ENCODE data around the gene R3HDM2. TPM values are rescaled to one million over a fixed set of nuclear protein-coding genes. Genes with fewer than 3 reads are reported as not detected.

The R3HDM2 gene
- 9.0 and 11.9 TPM in 2 replicates for total RNA-seq (2012; rRNA removed)

DNA sequence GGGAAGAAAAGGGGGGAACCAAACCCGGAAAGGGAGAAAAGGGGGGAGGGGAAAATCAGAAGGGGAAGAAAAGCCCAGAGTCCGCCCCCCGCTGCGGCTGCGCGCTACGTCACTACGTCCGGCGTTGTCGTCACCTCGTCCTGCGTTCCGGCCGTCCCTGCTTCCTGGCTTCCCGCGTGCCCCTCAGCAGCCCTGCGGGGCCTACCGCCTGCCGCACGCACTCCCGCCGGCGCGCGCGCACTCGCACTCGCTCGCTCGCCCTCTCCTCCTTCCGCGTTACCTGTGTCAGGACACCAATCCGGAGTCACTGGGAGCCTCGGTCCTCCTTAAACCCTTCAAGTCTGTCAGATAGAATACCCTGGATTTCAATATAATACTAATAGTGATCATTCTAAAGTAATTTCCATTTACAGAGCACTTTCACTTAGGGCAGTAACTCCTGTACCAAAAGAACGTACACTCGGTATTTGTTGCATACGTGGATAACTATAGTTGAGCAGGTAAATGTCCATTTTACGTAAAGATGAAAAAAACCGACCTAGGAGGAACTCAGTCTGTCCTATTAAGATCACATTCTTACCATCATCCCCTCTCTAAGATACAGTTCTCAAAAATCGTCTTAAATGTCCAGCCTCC lies at the start of gene R3HDM2:
Gene R3HDM2 (minus strand): TSS at position 113 of the 636 bp plus-strand sequence. CDS start 120,615 bp downstream, outside the sequence.
- H3K4me3 ChIP-seq (ENCODE audit: low read length): peak within 1 kb of the TSS; percentile 68
- H3K36me3 ChIP-seq (ENCODE audit: insufficient read depth, low read length): no peaks in the 10 kb centered on the region
- H3K9me3 ChIP-seq (replicated peaks; ENCODE audit: low read length): no peaks in the 10 kb centered on the region
- no peaks in the 10 kb centered on the region for H3K27me3 ChIP-seq (ENCODE audit: control insufficient read depth, insufficient read depth, low read length)
- H3K4me1 ChIP-seq (ENCODE audit: control insufficient read depth, insufficient read depth, low read length): peaks cover 11% of the 10 kb centered on the region
- H3K9ac ChIP-seq (ENCODE audit: low read depth, low read length): peak within 1 kb of the TSS; percentile 92
- peak within 1 kb of the TSS; percentile 83 for H3K4me2 ChIP-seq (ENCODE audit: low read length)

DNA sequence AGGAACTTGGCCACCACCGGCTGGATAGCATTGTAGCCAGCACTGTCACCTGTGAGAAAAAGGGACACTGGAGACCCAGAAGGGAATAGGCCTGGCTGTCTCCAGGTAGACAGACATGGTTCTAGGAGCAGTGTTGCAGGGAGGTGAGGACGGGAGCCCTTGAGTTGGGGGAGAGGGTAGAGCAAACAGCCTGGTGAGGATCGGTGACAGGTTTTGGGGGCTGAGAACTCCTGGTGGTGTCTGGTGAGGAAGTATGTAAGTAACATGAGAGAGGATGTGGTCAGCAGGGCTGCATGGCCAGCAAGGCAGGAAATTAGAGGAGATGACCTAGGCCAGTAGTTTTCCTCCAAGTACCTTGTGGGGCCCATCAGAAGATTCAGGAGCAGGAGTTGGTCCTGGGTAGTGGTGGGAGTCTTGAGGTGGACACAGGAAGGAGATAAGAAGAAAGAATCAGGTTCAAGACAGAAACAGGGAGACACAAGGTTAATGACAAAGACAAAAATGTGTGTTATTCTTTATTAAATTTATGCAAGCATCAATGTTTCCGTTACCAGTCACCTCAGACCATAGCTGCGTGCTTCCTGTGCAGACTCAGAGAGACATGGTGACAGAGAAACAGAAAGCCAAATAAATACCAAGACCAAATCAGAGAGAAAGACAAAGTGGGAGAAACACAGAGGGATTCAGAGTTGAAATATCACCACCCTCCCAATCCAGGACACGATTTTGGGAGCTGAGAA lies 48.7 kb upstream of the R3HDM2 start, which contains the start of gene ARHGAP9:
Gene ARHGAP9 (minus strand): TSS at position 491 of the 740 bp plus-strand sequence. CDS start 460 bp downstream, at position 31.
- Histone ChIP-seq H3K36me3 (ENCODE audit: insufficient read depth, low read length) (no peaks in the 10 kb centered on the region), H3K4me3 (ENCODE audit: low read length) (no peak within 1 kb of the TSS), H3K4me1 (ENCODE audit: control insufficient read depth, insufficient read depth, low read length) (peaks cover 14% of the 10 kb centered on the region), H3K27me3 (ENCODE audit: control insufficient read depth, insufficient read depth, low read length) (peaks cover 47% of the 10 kb centered on the region), H3K9me3 (replicated peaks; ENCODE audit: low read length) (no peaks in the 10 kb centered on the region), H3K9ac (ENCODE audit: low read depth, low read length) (no peak within 1 kb of the TSS), H3K4me2 (ENCODE audit: low read length) (no peak within 1 kb of the TSS)

DNA sequence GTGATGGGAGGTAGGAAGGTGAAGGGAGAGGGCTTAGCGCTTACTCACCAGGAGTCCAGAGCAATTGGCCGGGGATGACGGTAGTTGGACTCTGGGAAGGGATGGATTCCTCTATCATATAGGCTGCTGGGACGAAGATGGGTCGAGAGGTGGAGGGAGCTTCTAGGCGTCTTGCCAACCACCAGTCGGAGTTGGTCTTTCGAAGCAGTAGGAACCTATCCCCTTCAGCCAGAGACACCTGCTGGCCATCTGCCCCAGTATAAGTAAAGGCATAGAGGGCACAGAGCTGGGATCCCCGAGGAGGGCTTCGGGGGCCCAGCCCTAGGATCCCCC lies 48.2 kb upstream of the R3HDM2 start:
- Histone ChIP-seq H3K27me3 (ENCODE audit: control insufficient read depth, insufficient read depth, low read length) (peaks cover 53% of the 10 kb centered on the region), H3K9ac (ENCODE audit: low read depth, low read length) (no peak overlapping the region), H3K4me3 (ENCODE audit: low read length) (no peak overlapping the region), H3K4me2 (ENCODE audit: low read length) (no peak overlapping the region), H3K4me1 (ENCODE audit: control insufficient read depth, insufficient read depth, low read length) (peaks cover 14% of the 10 kb centered on the region), H3K9me3 (replicated peaks; ENCODE audit: low read length) (no peaks in the 10 kb centered on the region), H3K36me3 (ENCODE audit: insufficient read depth, low read length) (no peaks in the 10 kb centered on the region)

DNA sequence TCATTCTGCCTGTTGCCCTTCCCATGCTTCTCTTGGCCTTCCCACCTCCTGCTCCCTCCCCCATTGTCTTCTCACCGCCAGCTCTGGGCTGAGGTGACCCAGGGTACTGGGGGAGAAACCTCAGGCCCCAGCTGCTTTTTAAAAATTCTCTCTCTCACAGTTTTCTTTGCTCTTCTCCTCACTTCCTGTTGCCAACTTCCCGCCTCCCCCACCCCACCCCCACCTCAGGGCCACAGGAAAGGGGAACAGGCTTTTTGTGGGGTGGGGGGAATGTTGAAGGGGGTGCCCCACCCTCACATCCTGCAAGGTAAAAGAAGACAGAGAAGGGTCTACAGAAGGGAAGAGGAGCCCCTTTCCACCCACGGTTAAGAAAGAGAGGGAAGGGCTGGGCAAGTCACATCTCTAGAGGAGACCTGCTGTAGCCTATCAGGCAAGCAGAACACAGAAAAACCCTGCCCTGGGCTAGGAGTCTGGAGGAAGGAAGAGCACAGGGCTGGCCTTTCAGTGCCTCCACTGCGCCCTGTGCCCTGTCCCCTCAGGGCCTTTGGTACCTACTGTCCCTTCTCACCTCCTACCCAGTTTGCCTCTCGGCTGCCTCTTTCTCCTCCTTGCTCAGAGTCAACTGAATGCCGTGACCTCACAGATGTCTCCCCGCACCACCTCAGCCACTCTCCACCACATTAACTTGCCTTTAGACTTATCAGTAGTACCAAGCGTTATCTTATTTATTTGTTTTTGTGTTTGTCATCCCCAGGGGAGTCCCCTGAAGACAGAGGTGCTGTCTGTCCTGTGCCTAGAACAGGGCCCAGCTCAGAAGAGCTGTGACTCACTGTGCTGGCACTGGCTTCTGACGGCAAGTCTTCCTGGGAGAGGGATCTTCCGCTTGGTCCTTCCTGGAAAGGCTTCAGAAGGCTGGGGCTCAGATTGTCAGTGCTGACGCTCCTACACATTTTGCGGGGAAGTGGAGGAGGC lies 47.2 kb upstream of the R3HDM2 start:
- Histone ChIP-seq H3K36me3 (ENCODE audit: insufficient read depth, low read length) (no peaks in the 10 kb centered on the region), H3K4me2 (ENCODE audit: low read length) (no peak overlapping the region), H3K4me1 (ENCODE audit: control insufficient read depth, insufficient read depth, low read length) (peaks cover 10% of the 10 kb centered on the region), H3K9me3 (replicated peaks; ENCODE audit: low read length) (no peaks in the 10 kb centered on the region), H3K27me3 (ENCODE audit: control insufficient read depth, insufficient read depth, low read length) (peaks cover 61% of the 10 kb centered on the region), H3K4me3 (ENCODE audit: low read length) (no peak overlapping the region), H3K9ac (ENCODE audit: low read depth, low read length) (no peak overlapping the region)

DNA sequence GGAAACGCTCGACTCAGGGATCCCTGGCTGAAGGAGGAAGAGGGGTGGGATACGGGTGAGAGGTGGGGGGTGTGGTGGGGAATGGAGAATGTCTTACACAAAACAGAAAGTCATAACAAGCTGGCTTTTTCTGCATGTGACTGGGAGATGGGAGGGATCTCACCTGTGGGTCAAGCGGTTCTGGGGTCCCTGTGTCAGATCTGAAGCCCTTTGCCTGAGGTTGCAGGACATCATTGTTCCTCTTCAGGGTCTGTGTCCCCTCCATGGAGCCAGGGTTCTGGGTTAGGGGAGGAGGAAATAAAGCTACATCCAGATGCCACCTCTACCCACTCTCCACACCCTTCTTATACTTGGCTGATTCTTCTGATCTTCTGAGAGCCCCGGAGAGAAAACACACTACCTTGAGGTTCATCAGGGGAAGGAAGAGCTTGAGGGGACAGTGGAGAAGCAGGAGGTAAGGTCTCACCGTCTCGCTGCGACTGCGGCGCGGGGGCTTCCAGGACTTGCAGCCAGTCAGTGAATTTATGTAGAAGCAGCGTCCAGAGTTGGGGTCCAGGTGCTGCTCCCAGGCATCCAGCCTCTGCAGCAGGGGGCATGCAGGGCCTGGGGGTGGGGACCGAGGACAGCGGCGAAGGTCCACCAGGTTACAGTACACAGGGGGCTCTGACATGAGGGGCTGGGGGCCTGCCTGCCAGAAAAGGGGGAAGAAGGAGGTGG lies 46.3 kb upstream of the R3HDM2 start:
- Histone ChIP-seq H3K4me1 (ENCODE audit: control insufficient read depth, insufficient read depth, low read length) (peaks cover 10% of the 10 kb centered on the region), H3K36me3 (ENCODE audit: insufficient read depth, low read length) (no peaks in the 10 kb centered on the region), H3K9ac (ENCODE audit: low read depth, low read length) (no peak overlapping the region), H3K27me3 (ENCODE audit: control insufficient read depth, insufficient read depth, low read length) (peaks cover 69% of the 10 kb centered on the region), H3K4me2 (ENCODE audit: low read length) (no peak overlapping the region), H3K4me3 (ENCODE audit: low read length) (no peak overlapping the region), H3K9me3 (replicated peaks; ENCODE audit: low read length) (no peaks in the 10 kb centered on the region)

DNA sequence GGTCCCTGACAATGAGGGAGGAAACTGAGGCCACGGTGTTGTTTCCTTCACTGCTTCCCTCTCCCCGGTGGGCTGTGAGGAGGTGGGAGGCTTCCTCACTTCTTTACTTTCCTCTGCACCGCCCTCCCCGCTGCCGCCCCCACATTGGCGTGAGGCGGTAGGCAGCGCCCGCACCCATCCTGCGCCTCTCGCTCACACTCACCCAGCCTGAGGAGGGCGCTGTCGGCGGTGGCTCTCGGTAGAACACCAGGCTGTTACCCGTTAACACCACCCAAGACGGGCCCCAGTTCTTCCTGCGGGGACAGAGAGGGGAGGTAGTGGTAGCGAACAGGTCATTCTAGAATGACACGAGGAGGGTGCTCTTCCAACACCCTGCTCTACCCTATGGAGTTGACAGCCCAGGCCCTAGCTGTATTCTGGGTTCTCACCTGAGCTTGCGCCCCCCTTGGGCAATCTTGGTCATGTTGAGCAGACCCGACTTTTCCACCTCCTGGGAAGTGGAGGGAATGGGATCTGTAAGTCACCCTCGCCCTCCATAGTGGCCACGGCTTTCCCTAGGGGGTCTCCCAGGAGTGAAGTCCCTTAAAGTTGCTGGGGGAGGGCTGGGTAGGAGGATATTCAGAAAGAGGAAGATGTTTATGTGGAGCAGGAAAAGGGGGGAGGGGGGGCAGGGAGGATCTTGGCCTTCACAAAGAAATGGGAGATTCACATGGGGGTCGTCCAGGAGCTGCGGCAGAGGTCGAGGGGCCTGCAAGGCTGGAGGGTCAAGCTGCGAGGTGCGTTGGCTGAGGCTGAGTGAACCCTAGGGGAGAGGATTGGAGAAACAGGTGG lies 45.5 kb upstream of the R3HDM2 start:
- Histone ChIP-seq H3K4me3 (ENCODE audit: low read length) (peak overlapping the region; percentile 14), H3K36me3 (ENCODE audit: insufficient read depth, low read length) (no peaks in the 10 kb centered on the region), H3K4me2 (ENCODE audit: low read length) (peak overlapping the region; percentile 33), H3K9ac (ENCODE audit: low read depth, low read length) (no peak overlapping the region), H3K4me1 (ENCODE audit: control insufficient read depth, insufficient read depth, low read length) (peaks cover 10% of the 10 kb centered on the region), H3K9me3 (replicated peaks; ENCODE audit: low read length) (no peaks in the 10 kb centered on the region), H3K27me3 (ENCODE audit: control insufficient read depth, insufficient read depth, low read length) (peaks cover 71% of the 10 kb centered on the region)

DNA sequence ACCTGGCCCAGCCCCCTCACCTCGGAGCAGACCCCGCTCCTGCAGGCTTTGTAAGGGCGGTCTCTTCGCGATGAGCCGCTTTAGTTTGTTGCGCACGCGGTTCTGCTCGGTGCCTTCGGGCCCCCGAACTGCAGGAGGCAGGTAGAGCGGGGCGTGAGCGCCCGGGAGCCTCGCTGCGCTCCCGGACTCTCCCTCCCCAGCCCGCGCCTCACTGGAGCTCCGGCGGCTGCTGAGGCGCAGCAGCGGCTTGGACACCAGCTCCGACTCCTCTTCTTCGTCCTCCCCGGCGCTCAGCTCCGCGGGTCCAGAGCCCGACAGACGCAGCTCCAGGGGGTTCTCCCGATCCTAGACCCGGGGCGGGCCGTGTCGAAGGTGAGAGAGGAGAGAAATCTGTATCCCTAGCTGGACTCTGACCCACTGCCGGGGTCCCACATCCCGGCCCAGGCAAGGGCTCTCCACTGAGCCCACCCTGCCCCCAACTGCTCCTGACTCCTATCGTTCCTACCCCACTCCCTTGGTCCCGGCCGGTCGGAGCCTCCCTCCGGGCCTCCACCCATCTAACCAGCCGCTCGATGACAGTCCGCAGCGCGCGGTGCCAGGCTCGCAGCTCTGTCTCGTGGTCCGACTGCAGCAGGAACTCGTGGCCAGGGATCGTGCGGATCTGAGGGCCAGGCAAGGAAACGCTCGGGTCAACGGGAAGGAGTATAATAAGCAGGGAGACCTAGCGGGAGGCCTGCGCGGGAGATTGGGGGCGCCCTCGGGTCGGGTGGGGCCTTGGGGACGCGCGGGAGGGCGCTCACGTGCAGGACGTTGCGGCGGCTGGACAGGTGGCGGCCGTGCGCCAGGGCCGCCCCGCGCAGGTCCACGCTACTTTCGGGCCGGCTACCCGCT lies 44.7 kb upstream of the R3HDM2 start:
- H3K36me3 ChIP-seq (ENCODE audit: insufficient read depth, low read length): no peaks in the 10 kb centered on the region
- H3K4me3 ChIP-seq (ENCODE audit: low read length): peak overlapping the region; percentile 14

DNA sequence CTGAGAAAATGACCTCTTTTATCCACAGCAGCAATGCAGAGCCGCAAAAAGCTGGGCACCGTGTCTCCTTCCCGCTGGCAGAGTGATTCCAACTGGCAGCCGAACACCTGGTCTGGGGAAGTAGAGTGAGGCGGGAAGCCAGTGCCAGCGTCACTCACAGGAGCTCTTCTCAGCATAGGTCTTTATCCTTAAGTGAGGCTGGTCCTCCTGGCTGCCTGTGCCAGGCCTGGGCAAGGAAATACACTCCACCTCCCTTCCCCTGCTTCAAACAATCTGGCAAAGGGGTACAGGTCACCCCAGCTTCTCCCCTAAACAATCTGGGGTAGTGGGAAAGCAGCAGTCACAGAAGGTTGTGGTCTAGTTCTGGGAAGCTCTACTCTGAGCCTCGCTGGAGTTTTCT lies 44.0 kb upstream of the R3HDM2 start:
- Histone ChIP-seq H3K36me3 (ENCODE audit: insufficient read depth, low read length) (no peaks in the 10 kb centered on the region), H3K4me1 (ENCODE audit: control insufficient read depth, insufficient read depth, low read length) (peaks cover 10% of the 10 kb centered on the region), H3K4me2 (ENCODE audit: low read length) (no peak overlapping the region), H3K9ac (ENCODE audit: low read depth, low read length) (no peak overlapping the region), H3K9me3 (replicated peaks; ENCODE audit: low read length) (no peaks in the 10 kb centered on the region), H3K27me3 (ENCODE audit: control insufficient read depth, insufficient read depth, low read length) (peaks cover 62% of the 10 kb centered on the region), H3K4me3 (ENCODE audit: low read length) (no peak overlapping the region)

More for the DNA sequence above, 44.7 kb upstream of the R3HDM2 start:
- peaks cover 10% of the 10 kb centered on the region for H3K4me1 ChIP-seq (ENCODE audit: control insufficient read depth, insufficient read depth, low read length)
- H3K9ac ChIP-seq (ENCODE audit: low read depth, low read length): no peak overlapping the region
- peaks cover 67% of the 10 kb centered on the region for H3K27me3 ChIP-seq (ENCODE audit: control insufficient read depth, insufficient read depth, low read length)
- H3K4me2 ChIP-seq (ENCODE audit: low read length): peak overlapping the region; percentile 33
- H3K9me3 ChIP-seq (replicated peaks; ENCODE audit: low read length): no peaks in the 10 kb centered on the region

DNA sequence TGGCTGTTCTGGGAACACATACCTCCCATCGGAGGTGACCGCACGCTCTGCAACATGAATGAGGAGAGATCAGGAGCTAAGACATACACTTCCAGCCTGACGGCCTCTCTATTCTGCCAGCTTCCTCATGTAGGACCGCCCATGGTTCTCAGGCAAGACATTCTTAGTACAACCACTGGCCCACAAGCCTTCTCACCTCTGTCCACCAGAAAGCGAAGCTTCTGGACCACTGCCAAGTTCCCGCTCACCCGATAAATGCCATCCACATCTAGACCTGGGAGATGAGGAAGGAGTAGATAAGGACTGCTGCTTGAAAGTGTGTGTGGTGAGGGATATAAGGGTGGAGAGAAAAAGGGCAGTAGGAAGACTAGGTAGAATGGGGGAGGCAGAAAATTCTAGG lies 43.6 kb upstream of the R3HDM2 start:
- Histone ChIP-seq H3K4me3 (ENCODE audit: low read length) (no peak overlapping the region), H3K9ac (ENCODE audit: low read depth, low read length) (no peak overlapping the region), H3K36me3 (ENCODE audit: insufficient read depth, low read length) (no peaks in the 10 kb centered on the region), H3K9me3 (replicated peaks; ENCODE audit: low read length) (no peaks in the 10 kb centered on the region), H3K27me3 (ENCODE audit: control insufficient read depth, insufficient read depth, low read length) (peaks cover 61% of the 10 kb centered on the region), H3K4me1 (ENCODE audit: control insufficient read depth, insufficient read depth, low read length) (peaks cover 7% of the 10 kb centered on the region), H3K4me2 (ENCODE audit: low read length) (no peak overlapping the region)
